ENCODE measurements around the gene KARS1. TPM values are rescaled to one million over a fixed set of nuclear protein-coding genes. Genes with fewer than 3 reads are reported as not detected.

Gene KARS1
- total RNA-seq, 1 donor from 2014 or later: 296 TPM

DNA sequence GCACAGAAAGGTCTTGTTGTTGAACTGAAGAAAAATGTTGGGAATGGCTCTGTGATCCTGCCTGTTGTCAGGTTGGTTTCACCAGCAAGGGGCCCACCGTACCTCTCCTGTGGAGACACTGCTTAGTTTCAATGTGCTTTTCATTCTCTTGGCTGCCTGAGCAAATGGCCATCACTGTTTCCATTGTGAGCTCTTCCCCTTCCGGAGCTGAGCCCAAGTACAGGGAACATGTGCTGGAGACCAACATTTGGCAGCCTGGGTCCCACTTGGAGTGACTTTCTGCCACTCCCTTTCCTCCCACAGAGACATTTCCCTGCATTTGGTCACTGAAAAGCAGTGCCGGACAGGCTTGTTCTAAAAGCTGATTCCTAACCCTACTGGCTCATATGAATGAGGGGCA is 58.2 kb downstream of the KARS1 start:
- Mint-ChIP-seq H3K27ac (no peak overlapping the region), H3K9me3 (no peaks in the 10 kb centered on the region), H3K4me3 (no peak overlapping the region), H3K4me1 (peaks cover 6% of the 10 kb centered on the region), H3K27me3 (no peaks in the 10 kb centered on the region), H3K36me3 (ENCODE audit: low read depth) (peaks cover 6% of the 10 kb centered on the region)
- intact Hi-C loops (cut with micrococcal nuclease): no loop called here
- no peak for DNase-seq

DNA sequence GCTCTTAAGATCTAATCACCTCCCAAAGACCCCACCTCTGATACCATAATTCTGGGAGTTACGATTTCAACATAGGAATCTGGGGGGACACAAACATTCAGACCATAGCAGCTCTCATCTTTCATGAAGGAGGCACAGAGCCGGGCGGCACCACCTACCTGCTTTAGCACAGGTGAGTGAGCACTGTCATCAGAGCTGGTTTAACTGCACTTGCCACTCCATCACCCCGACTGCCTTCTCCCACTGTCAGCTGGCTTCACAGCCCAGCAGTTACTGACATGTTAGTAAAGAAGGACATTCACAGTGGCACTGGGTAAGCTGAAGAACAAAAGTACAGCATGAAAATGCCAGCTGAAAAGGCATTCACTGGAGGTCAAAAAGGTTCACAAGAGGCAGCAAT is 58.7 kb downstream of the KARS1 start:
- no peak overlapping the region for H3K4me3 Mint-ChIP-seq
- no peaks in the 10 kb centered on the region for H3K9me3 Mint-ChIP-seq
- intact Hi-C loops (cut with micrococcal nuclease): no loop called here
- H3K27me3 Mint-ChIP-seq: no peaks in the 10 kb centered on the region
- DNase-seq: no peak
- H3K4me1 Mint-ChIP-seq: peaks cover 5% of the 10 kb centered on the region
- H3K36me3 Mint-ChIP-seq (ENCODE audit: low read depth): peaks cover 5% of the 10 kb centered on the region
- no peak overlapping the region for H3K27ac Mint-ChIP-seq

DNA sequence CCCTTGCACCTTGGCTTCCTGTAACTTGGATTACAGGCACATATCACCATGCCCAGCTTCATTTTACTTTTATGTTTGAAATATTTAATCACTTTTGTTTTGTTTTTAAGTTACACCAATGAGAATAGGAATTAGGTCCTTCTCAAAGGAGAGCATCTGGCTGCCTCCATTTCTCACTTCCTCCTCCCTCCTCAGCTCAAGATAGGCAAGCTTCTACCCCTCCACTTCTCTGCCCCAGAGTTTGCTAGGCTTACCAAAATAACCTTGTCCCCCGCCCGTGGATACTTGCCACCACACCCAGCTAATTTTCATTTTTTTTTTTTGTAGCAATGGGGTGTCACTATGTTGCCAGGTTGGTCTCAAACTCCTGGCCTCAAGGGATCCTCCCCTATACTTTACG is 63.4 kb downstream of the KARS1 start:
- no peaks in the 10 kb centered on the region for H3K9me3 Mint-ChIP-seq
- no peak overlapping the region for H3K4me3 Mint-ChIP-seq
- H3K4me1 Mint-ChIP-seq: peaks cover 7% of the 10 kb centered on the region
- no peak overlapping the region for H3K27ac Mint-ChIP-seq
- DNase-seq: no peak
- H3K27me3 Mint-ChIP-seq: no peaks in the 10 kb centered on the region
- peaks cover 12% of the 10 kb centered on the region for H3K36me3 Mint-ChIP-seq (ENCODE audit: low read depth)
- intact Hi-C loops (cut with micrococcal nuclease): no loop called here

DNA sequence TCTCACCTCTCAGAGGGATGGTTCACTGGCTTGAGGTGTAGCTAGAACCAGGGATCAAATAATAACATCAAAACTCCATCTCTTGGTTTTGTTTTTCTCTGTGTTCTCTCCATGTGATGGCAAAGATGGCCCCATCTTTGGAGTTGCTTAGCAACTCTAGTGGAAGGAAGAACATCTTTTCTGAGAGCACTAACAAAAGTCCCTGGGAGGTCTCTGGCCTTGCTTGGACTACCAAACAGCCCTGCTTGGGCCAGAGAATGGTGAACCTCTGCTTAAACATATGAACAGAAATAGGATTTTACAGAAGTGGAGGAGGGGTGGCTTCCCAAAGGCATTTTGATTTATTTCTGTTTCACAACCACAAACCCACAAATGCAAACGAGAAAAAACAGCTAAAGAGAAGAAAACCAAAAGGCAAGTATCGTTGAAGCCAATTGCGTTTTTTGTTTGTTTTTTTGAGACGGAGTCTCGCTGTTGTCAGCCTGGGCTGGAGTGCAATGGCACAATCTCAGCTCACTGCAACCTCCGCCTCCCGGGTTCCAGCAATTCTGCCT is 68.1 kb downstream of the KARS1 start:
- H3K27ac Mint-ChIP-seq: no peak overlapping the region
- intact Hi-C loops (cut with micrococcal nuclease): no loop called here
- no peaks in the 10 kb centered on the region for H3K9me3 Mint-ChIP-seq
- no peak overlapping the region for H3K4me3 Mint-ChIP-seq
- peaks cover 11% of the 10 kb centered on the region for H3K4me1 Mint-ChIP-seq
- no peak for DNase-seq
- no peaks in the 10 kb centered on the region for H3K27me3 Mint-ChIP-seq
- peaks cover 31% of the 10 kb centered on the region for H3K36me3 Mint-ChIP-seq (ENCODE audit: low read depth)

DNA sequence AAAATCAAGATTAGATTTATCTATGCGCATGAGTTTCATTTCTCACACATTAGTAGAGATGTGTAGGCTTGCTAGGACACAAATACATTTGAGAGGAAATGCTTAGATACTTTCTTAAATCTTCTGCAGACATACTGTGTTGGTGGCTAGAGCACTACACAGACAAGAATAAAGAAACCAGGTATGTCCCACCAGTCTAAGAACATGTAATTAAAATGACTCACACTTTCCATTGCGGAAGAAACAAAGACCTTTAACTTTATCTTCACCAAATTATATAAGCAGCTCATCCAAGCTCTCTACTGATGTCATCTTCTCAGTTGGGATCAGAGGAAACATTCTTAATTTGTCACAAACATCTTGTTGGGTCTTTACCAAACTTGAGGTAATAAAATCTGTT is 68.7 kb downstream of the KARS1 start:
- intact Hi-C loops (cut with micrococcal nuclease): no loop called here
- Mint-ChIP-seq H3K9me3 (no peaks in the 10 kb centered on the region), H3K27ac (no peak overlapping the region), H3K4me3 (no peak overlapping the region), H3K4me1 (peaks cover 8% of the 10 kb centered on the region), H3K27me3 (no peaks in the 10 kb centered on the region), H3K36me3 (ENCODE audit: low read depth) (peaks cover 34% of the 10 kb centered on the region)
- no peak for DNase-seq

DNA sequence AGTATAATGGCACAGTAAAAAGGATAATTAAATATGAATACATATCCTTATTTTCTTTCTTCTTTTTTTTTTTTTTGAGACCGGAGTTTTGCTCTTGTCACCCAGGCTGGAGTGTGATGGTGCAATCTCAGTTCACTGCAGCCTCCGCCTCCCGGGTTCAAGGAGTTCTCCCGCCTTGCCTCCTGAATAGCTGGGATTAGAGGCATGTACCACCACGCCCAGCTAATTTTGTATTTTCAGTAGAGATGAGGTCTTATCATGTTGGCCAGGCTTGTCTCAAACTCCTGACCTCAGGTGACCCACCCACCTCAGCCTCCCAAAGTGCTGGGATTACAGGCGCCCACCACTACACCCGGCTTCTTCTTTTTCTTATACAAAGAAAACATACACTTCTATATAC is 69.3 kb downstream of the KARS1 start:
- DNase-seq: no peak
- Mint-ChIP-seq H3K4me3 (no peak overlapping the region), H3K27me3 (no peaks in the 10 kb centered on the region), H3K36me3 (ENCODE audit: low read depth) (peaks cover 36% of the 10 kb centered on the region), H3K9me3 (no peaks in the 10 kb centered on the region), H3K27ac (no peak overlapping the region), H3K4me1 (peaks cover 8% of the 10 kb centered on the region)
- intact Hi-C loops (cut with micrococcal nuclease): no loop called here

Other genes starting within 250 kb of the KARS1 start
- gene CFDP1, start 214.2 kb downstream of the KARS1 start, total RNA-seq: 33.7 and 38.9 TPM in 2 replicates
- 39.1 and 46.0 TPM in 2 replicates for gene TMEM170A, start 183.0 kb downstream of the KARS1 start, total RNA-seq
- gene CHST6, start 152.2 kb downstream of the KARS1 start, total RNA-seq: not detected in 2 replicates
- gene CHST5, start 111.6 kb downstream of the KARS1 start, total RNA-seq: 0.09 TPM in 1 of 2 replicates, not detected in the other
- 4.0 and 4.4 TPM in 2 replicates for gene TMEM231, start 91.4 kb downstream of the KARS1 start, total RNA-seq
- gene GABARAPL2, start 81.3 kb downstream of the KARS1 start, total RNA-seq: 69.9 and 70.4 TPM in 2 replicates
- gene ADAT1, start 24.4 kb downstream of the KARS1 start, total RNA-seq: 58.6 and 64.4 TPM in 2 replicates
- 86.8 and 89.1 TPM in 2 replicates for gene TERF2IP, start 108 bp upstream of the KARS1 start, total RNA-seq
- gene CPHXL2, start 29.3 kb upstream of the KARS1 start, total RNA-seq: not detected in 2 replicates
- not detected in 2 replicates for gene DUXB, start 53.8 kb upstream of the KARS1 start, total RNA-seq
- gene CPHXL, start 78.8 kb upstream of the KARS1 start, total RNA-seq: not detected in 2 replicates

All from activated CD4-positive, alpha-beta T cell treated with anti-CD3 and anti-CD28 coated beads, Interleukin-2, amount 10 ng/mL, durations not matched to agents 24 days and 14 days (primary cell).